Transverse colon (tissue), 4 donors: ENCODE data around the gene KRTAP12-3. TPM values are rescaled to one million over a fixed set of nuclear protein-coding genes. Genes with fewer than 3 reads are reported as not detected.

Experiments
- DNase-seq: peaks from one replicate; pipeline ENCODE4 v3.0.0-alpha.2; 2019
- H3K27ac ChIP-seq, 4 donors: fragments of 200-600 bp; sonication (generic); 2 replicates each; pipeline ENCODE4 v1.5.1; 2016 to 2018; ENCODE audit warnings: inconsistent platforms in 4 of 4
- H3K27me3 ChIP-seq: fragments of 200-600 bp; sonication (generic); 2 replicates; pipeline ENCODE4 v1.5.1; 2017; ENCODE audit warnings: inconsistent platforms
- H3K36me3 ChIP-seq, 4 donors: fragments of 200-600 bp; sonication (generic); 2 replicates each; pipeline ENCODE4 v1.5.1; 2017 to 2019; ENCODE audit warnings: inconsistent platforms in 4 of 4
- H3K4me1 ChIP-seq, 4 donors: fragments of 200-600 bp; sonication (generic); 2 replicates each; pipeline ENCODE4 v1.5.1; 2017 to 2020; ENCODE audit warnings: inconsistent platforms in 4 of 4
- H3K4me3 ChIP-seq, 4 donors: fragments of 200-600 bp; sonication (generic); 1 replicate in 1 of 4; 2 replicates in 3 of 4; pipeline versions ENCODE4 v1.5.1 to v1.6.1; 2017 to 2019; ENCODE audit warnings: inconsistent platforms in 4 of 4
- H3K9me3 ChIP-seq, 2 donors: fragments of 200-600 bp; sonication (generic); 2 replicates each; pipeline ENCODE4 v1.5.1; 2017 to 2019; ENCODE audit warnings: inconsistent platforms in 2 of 2
- CTCF ChIP-seq, 5 experiments: fragments of 200-600 bp in 3 of 5; fragments of 450-650 bp in 2 of 5; sonication (generic) in 3 of 5; IDR thresholded peaks; 1 replicate in 2 of 5; 2 replicates in 3 of 5; pipeline ENCODE4 v1.5.1; 2016 to 2017; ENCODE audit warnings: antibody characterized with exemption in 5 of 5, inconsistent platforms in 3 of 5, mild to moderate bottlenecking in 2 of 5, moderate library complexity in 1 of 5
- EP300 ChIP-seq: sonication (generic); formaldehyde crosslinking; IDR thresholded peaks from one replicate; pipeline ENCODE4 v1.6.1; 2017; ENCODE audit warnings: antibody characterized with exemption, low read depth
- POLR2A ChIP-seq: fragments of 450-650 bp; IDR thresholded peaks from one replicate; pipeline ENCODE4 v1.6.1; 2016; ENCODE audit warnings: antibody characterized with exemption, mild to moderate bottlenecking, moderate library complexity
- POLR2AphosphoS5 ChIP-seq, 3 donors: sonication (generic); formaldehyde crosslinking; IDR thresholded peaks; one replicate each; pipeline ENCODE4 v1.6.1; 2016; ENCODE audit warnings: antibody characterized with exemption in 3 of 3
- WGBS, 2 donors: methylation state at CpG; one replicate each; pipeline ENCODE4 v1.1.5; 2018; ENCODE audit warnings: low coverage in 1 of 2; 5-methylcytosine and 5-hydroxymethylcytosine counted together
- in situ Hi-C, 4 donors: fragments of 200-750 bp; cut with MboI; loops; one replicate each; pipeline versions ENCODE4 v1.15.0 to v1.15.1; 2017; ENCODE audit warnings: low sequenced_read_pairs in 3 of 4, low pct_ligation_motif_present in 1 of 4, low pct_unique_long_range_greater_than_20kb in 1 of 4
- intact Hi-C: fragments of 100-400 bp; cut with DNase I; formaldehyde crosslinking; loops from one replicate; pipeline ENCODE4 v1.15.1; 2023; ENCODE audit warnings: low total_unique reads
- total RNA-seq, 4 donors: library from RNA; depleted of rRNA; stranded (reverse); fragments of >200 nt; gene quantifications; one replicate each; pipeline ENCODE4 v1.1.0, GENCODE V29; 2016

The KRTAP12-3 gene
- total RNA-seq, 4 donors from 2014 or later, result not detected

- 27 to 42% methylated on average over 3 to 12 of the region's 12 CpGs for WGBS, 2 donors
- Histone ChIP-seq H3K27me3 (peaks cover 84% of the 10 kb centered on the region), H3K4me1 (no peaks in the 10 kb centered on the region), H3K36me3 (no peaks in the 10 kb centered on the region), H3K9me3 (no peaks in the 10 kb centered on the region), H3K27ac (no peak overlapping the region), H3K4me3 (no peak overlapping the region)
- DNase-seq, result no peak
- no peak for TF ChIP-seq POLR2A
- TF ChIP-seq EP300, result no peak
- TF ChIP-seq POLR2AphosphoS5 (IDR thresholded peaks at IDR 0.05), result no peak
- no peak for TF ChIP-seq CTCF (IDR thresholded peaks at IDR 0.05)
- in situ Hi-C loops, result no loop called here
- intact Hi-C loops, result no loop called here
Measured at GRCh38 chr21:44701541-44701940, 43.8 kb downstream of the KRTAP12-3 start.

DNA sequence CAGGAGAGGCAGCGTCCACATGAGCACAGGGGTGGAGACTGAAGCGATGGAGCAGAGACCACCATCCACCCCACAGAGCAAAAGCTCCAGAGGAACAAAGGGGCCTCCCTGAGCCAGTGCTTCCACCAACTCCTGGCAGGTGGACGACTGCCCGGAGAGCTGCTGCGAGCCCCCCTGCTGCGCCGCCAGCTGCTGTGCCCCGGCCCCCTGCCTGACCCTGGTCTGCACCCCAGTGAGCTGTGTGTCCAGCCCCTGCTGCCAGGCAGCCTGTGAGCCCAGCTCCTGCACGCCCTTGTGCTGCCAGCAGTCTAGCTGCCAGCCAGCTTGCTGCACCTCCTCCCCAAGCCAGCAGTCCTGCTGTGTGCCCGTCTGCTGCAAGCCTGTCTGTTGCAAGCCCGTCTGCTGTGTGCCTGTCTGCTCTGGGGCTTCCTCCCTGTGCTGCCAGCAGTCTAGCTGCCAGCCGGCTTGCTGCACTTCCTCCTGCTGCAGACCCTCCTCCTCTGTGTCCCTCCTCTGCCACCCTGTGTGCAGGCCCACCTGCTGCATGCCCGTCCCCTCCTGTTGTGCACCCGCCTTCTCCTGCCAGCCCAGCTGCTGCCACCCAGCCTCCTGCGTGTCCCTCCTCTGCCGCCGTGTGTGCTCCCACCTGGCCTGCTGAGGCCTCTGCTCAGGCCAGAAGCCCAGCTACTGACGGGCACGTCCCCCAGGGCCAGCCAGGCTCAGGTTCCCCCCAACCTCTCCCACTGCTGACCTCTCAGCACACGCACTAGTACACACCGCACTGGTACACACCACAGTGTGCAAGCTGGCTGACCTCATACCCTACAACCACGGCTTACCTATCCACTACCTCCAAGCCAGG lies 44.6 kb downstream of the KRTAP12-3 start:
- TF ChIP-seq POLR2AphosphoS5 (IDR thresholded peaks at IDR 0.05) (no peak), CTCF (IDR thresholded peaks at IDR 0.05) (no peak), EP300 (no peak), POLR2A (no peak)
- peaks cover 86% of the 10 kb centered on the region for H3K27me3 ChIP-seq
- H3K36me3 ChIP-seq, result no peaks in the 10 kb centered on the region
- no peaks in the 10 kb centered on the region for H3K4me1 ChIP-seq
- H3K9me3 ChIP-seq, result no peaks in the 10 kb centered on the region
- intact Hi-C loops, result no loop called here
- no peak overlapping the region for H3K4me3 ChIP-seq
- in situ Hi-C loops, result no loop called here
- DNase-seq, result no peak
- no peak overlapping the region for H3K27ac ChIP-seq
- 73% methylated on average over 12 of the region's 22 CpGs; no CpG with 5 or more reads in 1 of the 2 donors for WGBS, 2 donors

DNA sequence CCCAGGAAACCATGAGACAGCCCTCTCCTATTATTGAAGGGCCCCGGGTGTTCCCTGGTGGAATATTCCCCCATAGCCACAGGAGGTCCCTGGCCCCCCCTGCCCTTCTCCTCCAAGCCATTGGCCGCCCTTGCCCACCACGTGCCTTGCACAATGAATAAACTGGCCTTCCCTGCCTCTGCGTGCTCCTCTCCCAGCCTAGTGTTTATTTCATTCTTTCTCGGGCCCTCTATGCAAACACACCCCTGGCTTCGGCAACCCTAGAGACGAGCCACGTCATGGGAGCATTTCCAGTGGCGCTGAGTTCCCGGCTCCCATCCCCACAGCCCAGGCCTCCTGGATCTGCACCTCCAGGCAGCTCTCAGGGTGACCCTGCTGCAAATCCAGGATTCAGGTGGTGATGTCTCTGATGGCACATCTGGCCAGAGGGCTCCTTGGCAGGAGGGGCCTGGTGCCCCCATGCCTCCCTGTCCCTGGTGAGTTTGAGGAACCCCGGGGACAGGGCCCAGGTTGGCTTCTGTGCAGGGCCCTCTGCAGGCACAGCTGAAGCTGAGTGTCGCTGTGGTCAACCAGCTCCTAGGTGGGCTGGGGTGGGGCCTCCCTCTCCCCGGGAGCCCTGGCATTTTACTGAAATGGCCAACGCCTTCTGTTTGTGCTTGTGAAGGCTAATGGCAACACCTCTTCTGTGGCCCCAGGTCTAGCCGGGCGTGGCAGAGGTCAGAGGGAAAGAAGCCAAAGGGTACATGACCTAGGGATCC lies 45.4 kb downstream of the KRTAP12-3 start:
- TF ChIP-seq POLR2A, result no peak
- TF ChIP-seq POLR2AphosphoS5 (IDR thresholded peaks at IDR 0.05), result no peak
- no peak for TF ChIP-seq EP300
- TF ChIP-seq CTCF (IDR thresholded peaks at IDR 0.05), result no peak
- 47 to 50% methylated on average over 2 to 14 of the region's 16 CpGs for WGBS, 2 donors
- intact Hi-C loops, result no loop called here
- H3K27me3 ChIP-seq, result peaks cover 86% of the 10 kb centered on the region
- no peak overlapping the region for H3K27ac ChIP-seq
- no peak for DNase-seq
- H3K9me3 ChIP-seq, result no peaks in the 10 kb centered on the region
- no peaks in the 10 kb centered on the region for H3K36me3 ChIP-seq
- H3K4me3 ChIP-seq, result no peak overlapping the region
- H3K4me1 ChIP-seq, result no peaks in the 10 kb centered on the region
- in situ Hi-C loops, result no loop called here
